HG02798 (cell line): ENCODE results near the gene DUXB.

ENCODE experiments used
- ATAC-seq: cut with Tn5 transposase; IDR thresholded peaks from one replicate; pipeline ENCODE4 v1.9.1; 2021; ENCODE audit warnings: mild to moderate bottlenecking; ENCODE audit not compliant: unreplicated experiment, poor library complexity

DUXB gene

GRCh38 chr16:75701361-75701760, at the start of gene DUXB:
Gene DUXB (minus strand): TSS chr16:75701461. CDS start chr16:75701418, 43 bp downstream.
- no peak for ATAC-seq

DNA sequence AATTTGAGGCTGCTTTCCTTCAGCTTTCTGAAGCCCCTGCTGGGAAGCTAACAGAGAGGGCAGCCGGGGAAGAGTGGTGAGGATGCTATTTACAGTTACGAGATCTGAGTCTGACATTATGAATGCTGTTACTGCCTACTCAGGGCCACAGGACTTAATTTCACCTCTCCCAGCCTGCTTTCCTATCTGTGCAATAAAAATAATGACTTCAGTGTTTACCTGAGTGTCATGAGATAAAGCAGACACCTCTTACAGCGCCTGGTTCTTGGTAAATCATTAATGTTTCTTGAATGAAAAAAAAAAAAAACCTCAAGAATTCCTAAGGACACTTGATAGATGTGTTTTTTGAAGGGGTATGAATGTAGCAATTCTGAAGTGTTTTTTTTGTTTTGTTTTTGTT, 49.3 kb upstream of the DUXB start:
- no peak for ATAC-seq

GRCh38 chr16:75746359-75746758, 45.1 kb upstream of the DUXB start:
- ATAC-seq: no peak

GRCh38 chr16:75745823-75746222, 44.6 kb upstream of the DUXB start:
- no peak for ATAC-seq

DNA sequence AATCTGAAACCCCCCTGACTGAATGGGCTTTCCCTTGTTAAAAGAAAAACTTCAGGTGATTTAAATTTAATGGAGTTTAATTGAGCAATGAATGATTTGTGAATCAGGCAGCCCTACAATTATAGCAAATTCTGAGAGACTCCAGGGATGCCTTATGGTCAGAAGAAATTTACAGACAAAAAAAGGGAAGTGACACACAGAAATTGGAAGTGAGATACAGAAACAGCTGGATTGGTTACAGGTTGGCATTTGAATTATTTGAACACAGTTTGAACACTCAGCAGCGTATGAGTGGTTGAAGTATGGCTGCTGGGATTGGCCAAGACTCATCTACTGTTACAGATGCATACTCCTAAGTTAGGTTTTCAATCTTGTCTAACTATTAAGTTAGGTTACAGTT, 44.0 kb upstream of the DUXB start:
- no peak for ATAC-seq

DNA sequence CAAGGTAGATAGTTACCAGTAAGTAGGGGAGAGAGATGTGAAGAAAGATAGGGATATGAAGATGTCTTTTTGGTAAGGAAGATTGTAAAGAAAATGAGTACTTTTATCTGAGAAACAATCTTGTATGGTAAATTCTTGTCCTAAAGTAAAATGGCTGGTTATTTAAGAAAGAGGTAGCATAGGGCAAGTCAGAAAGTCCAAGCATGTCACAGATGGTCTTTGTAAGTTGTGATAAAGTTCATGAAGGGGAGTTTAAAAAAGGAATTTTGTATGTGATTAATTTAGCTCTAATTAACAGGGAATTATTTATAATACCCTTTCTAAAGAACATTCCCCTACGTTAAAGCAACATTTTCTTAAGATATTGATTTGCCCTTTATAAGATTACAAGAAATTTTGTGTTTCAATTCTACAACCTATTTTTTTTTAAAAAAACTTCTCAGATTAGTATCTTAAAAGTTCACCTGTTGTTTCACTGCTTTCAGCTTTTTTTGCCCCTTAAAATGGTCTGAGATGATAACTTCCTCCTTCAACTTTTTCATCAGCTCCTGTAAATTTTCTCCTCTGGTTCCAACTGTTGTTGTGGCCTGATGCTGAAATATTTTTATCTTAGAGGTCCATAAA, 41.3 kb upstream of the DUXB start:
- no peak for ATAC-seq

- ATAC-seq: no peak
Observed at GRCh38 chr16:75733305-75734211, 32.3 kb upstream of the DUXB start.

DNA sequence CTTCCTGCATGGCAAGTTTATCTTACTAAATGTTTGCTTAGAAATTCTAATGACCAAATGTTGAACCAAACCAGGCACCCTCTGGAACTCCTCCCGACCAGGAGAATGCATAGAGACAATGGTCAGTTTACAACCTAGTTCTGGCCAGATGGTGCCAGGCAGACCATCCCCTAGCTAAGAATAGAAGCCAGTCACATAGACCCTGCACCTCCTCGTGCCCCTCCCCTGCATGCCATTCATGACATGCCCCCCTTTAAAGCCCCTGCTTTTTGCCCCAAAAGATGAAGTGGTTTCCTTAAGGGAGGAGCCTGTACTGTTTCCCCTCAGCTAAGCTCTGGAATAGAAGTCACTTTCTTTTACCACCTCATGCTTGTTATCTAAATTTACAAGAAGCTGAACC, 31.6 kb upstream of the DUXB start:
- ATAC-seq: no peak

DNA sequence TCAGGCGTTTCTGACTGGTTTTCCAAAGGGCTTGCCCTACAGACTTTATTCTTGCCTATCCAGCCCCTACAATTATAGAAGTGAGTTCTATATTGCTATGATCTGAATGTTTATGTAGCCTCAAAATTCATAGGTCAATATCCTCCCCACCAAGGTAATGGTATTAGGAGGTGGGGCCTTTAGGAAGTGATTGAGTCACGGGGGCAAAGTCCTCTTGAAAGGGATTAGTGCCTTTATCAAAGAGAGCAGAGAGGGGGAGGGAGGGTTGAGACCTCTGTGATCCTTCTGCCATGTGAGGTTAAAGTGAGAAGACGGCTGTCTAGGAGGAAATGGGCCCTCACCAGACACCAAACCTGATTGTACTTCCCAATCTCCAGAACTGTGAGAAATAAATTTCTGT, 26.0 kb upstream of the DUXB start:
- ATAC-seq: no peak

DNA sequence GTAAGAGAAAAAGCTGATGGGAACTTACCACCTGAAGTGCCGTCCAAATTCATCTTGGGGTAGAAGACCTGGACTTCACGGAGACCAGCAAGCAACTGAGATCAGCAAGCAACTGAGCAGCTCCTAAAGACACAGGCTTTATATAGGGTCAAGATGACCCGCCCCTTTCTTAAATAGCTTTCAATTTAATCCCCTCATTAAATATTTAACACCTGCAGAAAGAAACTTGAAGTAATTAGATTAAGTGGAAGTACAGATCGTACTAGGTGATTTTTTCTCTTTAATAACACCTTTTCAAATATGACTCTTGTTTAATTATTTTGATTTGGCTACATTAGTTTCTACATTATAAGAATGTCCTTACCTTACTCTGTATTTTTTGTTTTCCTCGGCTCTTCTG, 25.1 kb upstream of the DUXB start, which contains the start of gene CPHXL:
Gene CPHXL (minus strand): TSS at position 101 of the 400 bp plus-strand sequence. CDS start 48 bp downstream, at position 53.
- no peak for ATAC-seq

- no peak for ATAC-seq
Observed at GRCh38 chr16:75718452-75718851, 17.2 kb upstream of the DUXB start.

DNA sequence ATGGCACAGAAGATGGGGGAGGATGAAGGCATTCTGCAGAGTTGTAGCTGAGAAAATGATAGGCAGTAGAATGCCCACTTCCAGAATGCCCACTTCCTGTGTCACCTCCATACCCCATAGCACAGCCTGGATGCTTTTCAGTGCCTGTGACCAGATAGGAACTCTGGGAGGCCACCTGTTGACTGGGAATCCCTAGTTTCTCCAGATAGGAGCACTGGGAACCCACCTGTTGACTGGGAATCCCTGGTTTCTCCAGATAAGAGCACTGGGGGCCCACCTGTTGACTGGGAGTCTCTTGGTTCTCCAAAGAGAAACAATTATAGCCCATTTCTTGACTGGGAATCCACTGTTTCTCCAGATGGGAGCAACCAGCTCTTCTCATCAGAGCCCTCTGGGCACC, 13.4 kb upstream of the DUXB start:
- ATAC-seq: no peak

GRCh38 chr16:75710344-75710743, 9.1 kb upstream of the DUXB start:
- ATAC-seq: no peak

GRCh38 chr16:75703306-75703705, 2.0 kb upstream of the DUXB start:
- ATAC-seq: no peak

DNA sequence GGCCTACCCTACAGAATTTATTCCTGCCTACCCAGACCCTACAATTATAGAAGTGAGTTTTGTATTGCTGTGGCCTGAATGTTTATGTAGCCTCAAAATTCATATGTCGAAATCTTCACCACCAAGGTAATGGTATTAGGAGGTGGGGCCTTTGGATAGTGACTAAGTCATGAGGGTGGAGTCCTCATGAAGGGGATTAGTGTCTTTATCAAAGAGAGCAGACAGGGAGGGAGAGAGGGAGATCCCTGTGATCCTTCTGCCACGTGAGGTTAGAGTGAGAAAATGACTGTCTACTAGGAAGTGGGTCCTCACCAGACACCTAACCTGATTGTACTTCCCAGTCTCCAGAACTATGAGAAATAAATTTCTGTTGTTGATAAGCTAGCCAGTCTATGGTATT, 981 bp upstream of the DUXB start:
- ATAC-seq: no peak

DNA sequence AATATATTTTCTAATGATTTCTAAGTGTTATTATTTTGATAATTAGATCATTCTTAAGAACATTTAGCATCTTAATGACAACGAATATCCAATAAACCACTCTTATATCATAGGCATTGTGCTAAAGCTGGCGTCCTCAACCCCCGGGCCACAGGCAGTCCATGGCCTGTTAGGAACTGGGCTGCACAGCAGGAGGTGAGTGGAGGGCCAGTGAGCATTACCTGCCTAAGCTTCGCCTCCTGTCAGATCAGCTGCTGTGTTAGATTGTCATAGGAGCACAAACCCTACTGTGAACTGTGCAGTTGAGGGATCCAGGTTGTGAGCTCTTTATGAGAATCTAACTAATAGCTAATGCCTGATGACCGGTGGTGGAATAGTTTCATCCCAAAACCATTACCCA, 3.7 kb downstream of the DUXB start:
- no peak for ATAC-seq

GRCh38 chr16:75695708-75696107, 5.6 kb downstream of the DUXB start:
- ATAC-seq: no peak

GRCh38 chr16:75687361-75687760, 13.9 kb downstream of the DUXB start:
- ATAC-seq: no peak

DNA sequence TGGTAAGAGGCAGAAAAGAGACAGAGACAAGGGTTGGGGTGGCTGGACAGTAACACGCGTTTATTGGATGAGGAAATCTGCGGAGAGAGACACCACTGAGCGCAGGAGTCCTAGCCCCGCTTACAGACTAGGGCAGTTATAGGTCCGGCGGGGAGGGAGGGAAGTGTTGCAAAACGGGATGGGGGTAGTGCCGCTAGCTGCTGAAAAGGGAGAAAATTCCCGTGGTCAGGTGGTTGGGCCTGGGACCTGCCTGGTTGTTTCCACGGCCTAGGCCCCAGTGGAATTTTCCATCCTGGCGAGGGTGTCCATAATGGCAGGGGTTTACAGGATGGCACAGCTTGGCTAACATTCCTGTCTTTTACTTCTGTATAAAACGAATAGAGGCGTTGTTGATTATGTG, 19.0 kb downstream of the DUXB start:
- no peak for ATAC-seq

DNA sequence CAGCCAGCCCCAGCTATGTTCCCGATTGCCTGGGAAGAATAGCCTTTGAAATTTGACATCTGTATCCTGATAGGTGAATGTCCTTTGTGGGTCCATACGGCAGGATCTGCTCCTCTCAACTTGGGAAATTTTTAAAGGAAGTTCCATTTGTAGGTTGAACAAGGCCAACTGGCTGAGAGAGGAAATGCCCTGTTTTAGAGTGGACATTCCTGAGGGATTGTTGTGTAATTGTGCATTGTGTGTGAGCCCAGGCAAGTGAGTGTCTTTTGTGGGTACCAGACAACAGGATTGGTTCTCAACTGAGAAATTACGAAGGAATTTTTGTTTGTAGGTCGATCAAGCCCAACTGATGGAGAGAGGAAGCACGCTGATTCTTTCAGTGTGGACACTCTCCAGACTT, 21.9 kb downstream of the DUXB start:
- ATAC-seq: no peak

GRCh38 chr16:75676909-75677308, 24.4 kb downstream of the DUXB start, which contains the start of gene CPHXL2:
Gene CPHXL2 (minus strand): TSS chr16:75677009. CDS start chr16:75676999, 10 bp downstream.
- no peak for ATAC-seq

GRCh38 chr16:75667503-75667902, 33.8 kb downstream of the DUXB start:
- ATAC-seq: no peak
